T-cell (primary cell): ENCODE results near the gene RGS3. TPM values are rescaled to one million over a fixed set of nuclear protein-coding genes. Genes with fewer than 3 reads are reported as not detected.

ENCODE experiments used
- ATAC-seq, 4 experiments: fragments of 200-7000 bp in 3 of 4; fragments of 150-1000 bp in 1 of 4; cut with Tn5 transposase; replicated peaks in 1 of 4; 1 replicate in 3 of 4; 2 replicates in 1 of 4; pipeline ENCODE4 v1.10.0; 2021; ENCODE audit warnings: moderate library complexity in 3 of 4, mild to moderate bottlenecking in 2 of 4, moderate number of reproducible peaks in 1 of 4
- CTCF ChIA-PET, 2 donors: fragments of 300-600 bp; sonication (Branson Sonifier 250); formaldehyde crosslinking; loops; one replicate each; lab custom pipeline; 2022; ENCODE audit warnings: antibody characterized with exemption in 2 of 2; lab: Charles Lee
- POLR2A ChIA-PET, 2 donors: fragments of 300-600 bp; sonication (Branson Sonifier 250); formaldehyde crosslinking; loops; one replicate each; lab custom pipeline; 2022; ENCODE audit warnings: antibody characterized with exemption in 2 of 2; lab: Charles Lee
- DNase-seq, 35 experiments: peaks; one replicate each; pipeline versions ENCODE4 v3.0.0 to v3.0.0-alpha.2; 2013 to 2023
- H3K27ac ChIP-seq: one replicate; pipeline ENCODE4 v1.5.1; 2013; ENCODE audit warnings: low read length
- H3K27me3 ChIP-seq, 2 experiments: replicated peaks in 1 of 2; 1 replicate in 1 of 2; 2 replicates in 1 of 2; pipeline versions ENCODE4 v1.6.1 to v1.7.0; 2013; ENCODE audit warnings: low read length in 1 of 2, mixed read lengths in 1 of 2; ENCODE audit not compliant: control insufficient read depth in 2 of 2, insufficient read depth in 2 of 2; ENCODE audit errors: extremely low read depth in 1 of 2
- H3K36me3 ChIP-seq, 2 donors: 1 replicate in 1 of 2; 2 replicates in 1 of 2; pipeline versions ENCODE4 v1.6.1 to v1.7.0; 2013; ENCODE audit warnings: low read length in 1 of 2; ENCODE audit not compliant: control insufficient read depth in 2 of 2, insufficient read depth in 1 of 2; ENCODE audit errors: extremely low read depth in 1 of 2
- H3K4me1 ChIP-seq, 2 experiments: 1 replicate in 1 of 2; 2 replicates in 1 of 2; pipeline versions ENCODE4 v1.6.1 to v1.7.0; 2013; ENCODE audit warnings: low read length in 2 of 2, mixed read lengths in 1 of 2; ENCODE audit not compliant: insufficient read depth in 2 of 2, control insufficient read depth in 1 of 2; ENCODE audit errors: extremely low read depth in 1 of 2
- H3K4me3 ChIP-seq, 2 donors: 1 replicate in 1 of 2; 2 replicates in 1 of 2; pipeline versions ENCODE4 v1.5.1 to v1.7.0; 2013; ENCODE audit warnings: mild to moderate bottlenecking in 2 of 2, low read length in 1 of 2, moderate library complexity in 1 of 2; ENCODE audit not compliant: control insufficient read depth in 1 of 2; ENCODE audit errors: extremely low read depth in 1 of 2
- H3K9me3 ChIP-seq: 2 replicates; pipeline ENCODE4 v1.7.0; 2013
- H3K27ac Mint-ChIP-seq, 2 donors: one replicate each; pipeline ENCODE4 v1.8.0; 2020 to 2021; ENCODE audit warnings: mild to moderate bottlenecking in 2 of 2, mixed read lengths in 2 of 2
- H3K27me3 Mint-ChIP-seq, 2 donors: one replicate each; pipeline ENCODE4 v1.8.0; 2021 to 2022; ENCODE audit warnings: mixed read lengths in 2 of 2
- H3K36me3 Mint-ChIP-seq: one replicate; pipeline ENCODE4 v1.8.0; 2021; ENCODE audit warnings: mixed read lengths
- H3K4me1 Mint-ChIP-seq, 3 donors: one replicate each; pipeline ENCODE4 v1.8.0; 2020 to 2022; ENCODE audit warnings: mixed read lengths in 3 of 3, mild to moderate bottlenecking in 1 of 3
- H3K4me3 Mint-ChIP-seq, 3 donors: one replicate each; pipeline ENCODE4 v1.8.0; 2020 to 2022; ENCODE audit warnings: mild to moderate bottlenecking in 3 of 3, mixed read lengths in 3 of 3, moderate library complexity in 3 of 3
- H3K9me3 Mint-ChIP-seq, 3 donors: one replicate each; pipeline ENCODE4 v1.8.0; 2020 to 2022; ENCODE audit warnings: mixed read lengths in 3 of 3
- WGBS: methylation state at CpG from one replicate; pipeline ENCODE4 v1.1.5; 2013; ENCODE audit warnings: missing lambda C conversion rate; ENCODE audit not compliant: insufficient coverage; 5-methylcytosine and 5-hydroxymethylcytosine counted together
- total RNA-seq, 35 experiments: library from RNA in 6 of 35; stranded (reverse) in 6 of 35; fragments of 120-200 nt in 1 of 35; gene quantifications; one replicate each; pipeline versions ENCODE4 v1.2.1 to v1.2.4 and lab custom pipeline; 2013 to 2026

The RGS3 gene
- total RNA-seq, 5 donors from 2014 or later (not counting 1 experiment from before 2014, with no cell fraction given), result 15.9 to 36.5 (median 24.9) TPM

DNA sequence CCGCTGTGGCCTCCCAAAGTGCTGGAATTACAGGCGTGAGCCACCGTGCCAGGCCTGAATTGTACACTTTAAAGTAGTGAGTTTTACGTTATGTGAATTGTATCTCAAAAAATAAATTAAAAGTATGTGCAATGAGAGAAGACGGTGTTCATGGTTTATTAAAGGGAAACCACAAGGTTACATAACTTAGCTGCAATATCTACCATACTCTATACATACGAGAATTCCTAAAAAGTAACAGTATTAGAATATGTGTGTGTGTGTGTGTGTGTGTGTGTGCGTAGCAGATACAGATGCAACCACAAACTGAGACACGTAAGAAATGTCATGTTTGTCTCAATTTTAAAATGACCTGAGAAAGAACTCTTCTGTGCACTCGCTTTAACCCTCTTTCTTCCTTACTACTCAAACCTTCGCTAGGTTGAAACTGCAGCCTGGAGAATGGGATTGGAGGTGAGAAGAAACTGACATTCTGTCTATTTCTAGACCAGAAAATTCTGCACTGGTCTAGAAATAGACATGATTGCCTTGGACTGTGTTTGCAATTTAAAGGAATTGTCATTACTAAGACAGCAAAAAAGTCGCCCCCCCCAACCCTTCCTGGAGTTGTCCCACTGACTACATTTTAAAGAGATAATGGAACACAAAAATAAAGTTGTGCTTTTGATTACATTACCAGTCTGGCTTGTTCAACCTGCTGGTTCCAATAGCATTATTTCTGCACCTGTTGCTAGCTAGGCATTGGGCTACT lies 167.0 kb downstream of the RGS3 start:
- Mint-ChIP-seq H3K9me3 (no peaks in the 10 kb centered on the region), H3K4me3 (no peak overlapping the region), H3K4me1 (no peaks in the 10 kb centered on the region), H3K36me3 (no peaks in the 10 kb centered on the region), H3K27ac (no peak overlapping the region), H3K27me3 (peaks cover 12 to 16% of the 10 kb centered on the region in 2 donors)
- no peaks in the 10 kb centered on the region for H3K9me3 ChIP-seq
- H3K27ac ChIP-seq, result no peak overlapping the region
- no peaks in the 10 kb centered on the region for H3K4me1 ChIP-seq
- H3K36me3 ChIP-seq, result no peaks in the 10 kb centered on the region
- peaks cover 0 to 30% of the 10 kb centered on the region in 2 experiments for H3K27me3 ChIP-seq
- CTCF ChIA-PET, result no interaction called here
- POLR2A ChIA-PET, result no interaction called here
- 100% methylated on average over 2 of the region's 11 CpGs for WGBS
- DNase-seq (peak in 1 of 35 experiments; percentile 14), ATAC-seq (no peak)
- H3K4me3 ChIP-seq, result no peak overlapping the region

DNA sequence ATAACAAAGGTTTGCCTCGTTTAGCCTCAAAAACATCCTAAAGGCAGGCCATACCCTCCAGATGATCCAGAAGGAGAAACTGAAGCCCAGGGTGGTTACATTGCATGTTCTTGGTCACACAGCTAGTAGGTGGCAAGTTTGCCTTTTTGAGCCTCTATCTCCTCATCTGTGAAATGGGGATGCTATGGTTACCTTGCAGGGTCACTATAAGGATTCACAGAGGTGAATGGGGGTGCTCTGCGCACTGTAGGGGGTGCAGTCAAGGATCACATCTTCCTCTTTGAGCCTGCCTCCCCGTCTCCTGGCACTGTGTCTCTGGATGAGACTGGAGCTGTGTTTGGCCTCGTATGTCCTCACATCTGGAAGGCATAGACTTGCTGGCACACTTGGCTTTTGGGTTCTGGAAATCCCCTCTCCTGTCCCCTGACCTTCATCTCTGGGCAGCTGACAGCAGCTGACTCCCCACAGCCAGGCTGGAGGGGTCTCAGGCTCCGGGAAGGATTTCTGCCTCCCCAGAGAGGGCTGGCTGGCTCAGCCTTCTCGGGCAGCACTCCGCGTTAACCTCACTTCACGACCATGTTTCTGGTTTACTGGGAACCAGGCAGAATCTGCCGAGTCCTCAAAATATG lies 167.7 kb downstream of the RGS3 start:
- H3K36me3 Mint-ChIP-seq, result no peaks in the 10 kb centered on the region
- no peaks in the 10 kb centered on the region for H3K36me3 ChIP-seq
- H3K27me3 ChIP-seq, result peaks cover 0 to 33% of the 10 kb centered on the region in 2 experiments
- no peak overlapping the region for H3K27ac ChIP-seq
- H3K27me3 Mint-ChIP-seq, result peaks cover 12 to 16% of the 10 kb centered on the region in 2 donors
- H3K4me3 Mint-ChIP-seq, result no peak overlapping the region
- no peak overlapping the region for H3K4me3 ChIP-seq
- H3K4me1 Mint-ChIP-seq, result no peaks in the 10 kb centered on the region
- DNase-seq (peak in 1 of 35 experiments; percentile 21), ATAC-seq (no peak)
- H3K4me1 ChIP-seq, result no peaks in the 10 kb centered on the region
- no peaks in the 10 kb centered on the region for H3K9me3 Mint-ChIP-seq
- WGBS, result 72% methylated on average over 9 of the region's 10 CpGs
- CTCF ChIA-PET, result interaction anchor here in 1 of 2 donors (1.4 kb wide), 1 partner anchor 26 kb away, joined by 4 read pairs; no protein-coding TSS in a partner anchor
- no peak overlapping the region for H3K27ac Mint-ChIP-seq
- POLR2A ChIA-PET, result no interaction called here
- H3K9me3 ChIP-seq, result no peaks in the 10 kb centered on the region

- ChIA-PET CTCF (interaction anchor here in 1 of 2 donors (1.4 kb wide), 1 partner anchor 25 kb away, joined by 4 read pairs; no protein-coding TSS in a partner anchor), POLR2A (no interaction called here)
- no peaks in the 10 kb centered on the region for H3K4me1 ChIP-seq
- Mint-ChIP-seq H3K36me3 (no peaks in the 10 kb centered on the region), H3K9me3 (no peaks in the 10 kb centered on the region), H3K27me3 (peaks cover 12 to 18% of the 10 kb centered on the region in 2 donors), H3K4me1 (no peaks in the 10 kb centered on the region), H3K4me3 (no peak overlapping the region), H3K27ac (no peak overlapping the region)
- H3K27me3 ChIP-seq, result peaks cover 0 to 33% of the 10 kb centered on the region in 2 experiments
- DNase-seq, result peak in 1 of 35 experiments; percentile 8
- WGBS, result 69% methylated on average over 6 of the region's 8 CpGs
- no peak overlapping the region for H3K27ac ChIP-seq
- H3K4me3 ChIP-seq, result no peak overlapping the region
- no peak for ATAC-seq
- no peaks in the 10 kb centered on the region for H3K9me3 ChIP-seq
- H3K36me3 ChIP-seq, result no peaks in the 10 kb centered on the region
These were observed 168.5 kb downstream of the RGS3 start for GRCh38 chr9:113631871-113632665.

DNA sequence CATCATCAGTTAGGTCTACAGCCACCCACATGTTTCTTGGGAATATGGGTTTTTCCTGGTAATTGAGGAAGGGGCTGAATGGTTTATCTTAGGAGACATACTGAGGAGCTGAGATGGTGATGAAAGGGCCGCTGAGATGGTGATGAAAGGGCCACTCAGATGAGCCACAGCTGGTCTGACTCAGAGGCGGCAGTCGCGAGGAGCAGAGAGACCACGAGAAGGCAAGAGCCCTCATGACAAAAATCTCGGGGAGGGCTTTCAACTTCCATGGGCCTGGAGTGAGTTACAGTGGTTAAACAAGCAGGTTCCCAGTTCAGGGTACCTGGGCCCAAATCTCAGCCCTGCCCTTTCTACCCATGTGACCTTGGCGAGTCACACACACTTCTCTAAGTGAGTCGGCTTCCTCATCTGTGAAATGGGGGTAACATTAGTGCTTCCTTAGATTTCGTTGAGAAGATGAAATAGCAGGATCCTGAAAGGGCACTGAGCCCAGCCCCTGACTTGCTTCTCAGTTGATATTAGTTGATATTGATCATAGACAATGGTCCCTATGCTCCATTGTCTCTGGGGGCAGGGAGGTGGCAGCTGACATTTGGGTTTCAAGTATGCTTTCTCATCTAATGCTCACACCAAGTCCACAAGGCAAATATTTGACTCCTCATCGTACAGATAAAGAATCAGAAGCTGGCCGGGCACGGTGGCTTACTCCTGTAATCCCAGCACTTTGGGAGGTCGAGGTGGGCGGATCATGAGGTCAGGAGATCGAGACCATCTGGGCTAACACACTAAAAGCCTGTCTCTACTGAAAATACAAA lies 169.5 kb downstream of the RGS3 start:
- 59% methylated on average over 14 of the region's 15 CpGs for WGBS
- Mint-ChIP-seq H3K27me3 (peaks cover 12 to 18% of the 10 kb centered on the region in 2 donors), H3K27ac (no peak overlapping the region), H3K4me3 (no peak overlapping the region), H3K4me1 (no peaks in the 10 kb centered on the region), H3K9me3 (no peaks in the 10 kb centered on the region), H3K36me3 (no peaks in the 10 kb centered on the region)
- Histone ChIP-seq H3K27me3 (peaks cover 0 to 33% of the 10 kb centered on the region in 2 experiments), H3K27ac (no peak overlapping the region), H3K4me3 (no peak overlapping the region), H3K9me3 (no peaks in the 10 kb centered on the region), H3K36me3 (no peaks in the 10 kb centered on the region), H3K4me1 (no peaks in the 10 kb centered on the region)
- ChIA-PET POLR2A (no interaction called here), CTCF (interaction anchor here in 1 of 2 donors (1.4 kb wide), 1 partner anchor 24 kb away, joined by 4 read pairs; no protein-coding TSS in a partner anchor)
- ATAC-seq (no peak), DNase-seq (peak in 1 of 35 experiments; percentile 2)

GRCh38 chr9:113633782-113634595 lies 170.5 kb downstream of the RGS3 start:
- Mint-ChIP-seq H3K4me3 (no peak overlapping the region), H3K9me3 (no peaks in the 10 kb centered on the region), H3K27ac (no peak overlapping the region), H3K36me3 (no peaks in the 10 kb centered on the region), H3K27me3 (peaks cover 7 to 16% of the 10 kb centered on the region in 2 donors), H3K4me1 (no peaks in the 10 kb centered on the region)
- H3K36me3 ChIP-seq, result no peaks in the 10 kb centered on the region
- no peaks in the 10 kb centered on the region for H3K4me1 ChIP-seq
- H3K27me3 ChIP-seq, result peaks cover 0 to 33% of the 10 kb centered on the region in 2 experiments
- H3K27ac ChIP-seq, result no peak overlapping the region
- ATAC-seq (no peak), DNase-seq (peak in 1 of 35 experiments; percentile 2)
- H3K9me3 ChIP-seq, result no peaks in the 10 kb centered on the region
- no peak overlapping the region for H3K4me3 ChIP-seq
- POLR2A ChIA-PET, result no interaction called here
- 40% methylated on average over 2 of the region's 11 CpGs for WGBS
- CTCF ChIA-PET, result no interaction called here
